ENCODE measurements around the gene PHF12.
A peak's percentile ranks its signal among the peaks of the same experiment; 100 is the strongest.

PHF12 gene

GRCh38 chr17:28950752-28951427 is 428 bp downstream of the PHF12 start:
- no peak for ATAC-seq
- no peak for TF ChIP-seq GLIS3 (CRISPR knock-in tag; IDR thresholded peaks at IDR 0.05)
- no peak for TF ChIP-seq ARNTL (CRISPR knock-in tag; IDR thresholded peaks at IDR 0.05; ENCODE audit: borderline replicate concordance, low read depth)
- no peak for TF ChIP-seq ZFP30 (CRISPR knock-in tag; IDR thresholded peaks at IDR 0.05)
- no peak for TF ChIP-seq PPARA (CRISPR knock-in tag; IDR thresholded peaks at IDR 0.05; ENCODE audit: borderline replicate concordance)
- no peak for TF ChIP-seq ESRRG (CRISPR knock-in tag; IDR thresholded peaks at IDR 0.05)
- TF ChIP-seq CSRNP3 (CRISPR knock-in tag; IDR thresholded peaks at IDR 0.05): no peak
- TF ChIP-seq RARB (CRISPR knock-in tag; IDR thresholded peaks at IDR 0.05): no peak
- TF ChIP-seq TSHZ2 (CRISPR knock-in tag; IDR thresholded peaks at IDR 0.05): no peak
- no peak for TF ChIP-seq ISL1 (CRISPR knock-in tag; IDR thresholded peaks at IDR 0.05)
- no peak for TF ChIP-seq ZNF565 (CRISPR knock-in tag; conservative IDR thresholded peaks at IDR 0.05; ENCODE audit: low read depth)
- TF ChIP-seq POU6F1 (CRISPR knock-in tag; IDR thresholded peaks at IDR 0.05; ENCODE audit: borderline replicate concordance, low read depth): no peak
- TF ChIP-seq BACH2 (CRISPR knock-in tag; IDR thresholded peaks at IDR 0.05; ENCODE audit: borderline replicate concordance): no peak
- TF ChIP-seq ZFP3 (CRISPR knock-in tag; IDR thresholded peaks at IDR 0.05): no peak
- no peak for TF ChIP-seq ZNF70 (CRISPR knock-in tag; IDR thresholded peaks at IDR 0.05)

GRCh38 chr17:28950017-28950751 is 1.1 kb downstream of the PHF12 start:
- peak; percentile 0; the same call in 2 of the 3 replicates for ATAC-seq
- no peak for TF ChIP-seq GLIS3 (CRISPR knock-in tag; IDR thresholded peaks at IDR 0.05)
- no peak for TF ChIP-seq ZC3H10 (CRISPR knock-in tag; IDR thresholded peaks at IDR 0.05)
- no peak for TF ChIP-seq ESRRG (CRISPR knock-in tag; IDR thresholded peaks at IDR 0.05)
- TF ChIP-seq ISL1 (CRISPR knock-in tag; IDR thresholded peaks at IDR 0.05): no peak
- TF ChIP-seq SNAI2 (CRISPR knock-in tag; IDR thresholded peaks at IDR 0.05): no peak
- no peak for TF ChIP-seq OSR1 (CRISPR knock-in tag; IDR thresholded peaks at IDR 0.05)
- no peak for TF ChIP-seq BACH2 (CRISPR knock-in tag; IDR thresholded peaks at IDR 0.05; ENCODE audit: borderline replicate concordance)
- no peak for TF ChIP-seq POU6F1 (CRISPR knock-in tag; IDR thresholded peaks at IDR 0.05; ENCODE audit: borderline replicate concordance, low read depth)
- TF ChIP-seq PPARA (CRISPR knock-in tag; IDR thresholded peaks at IDR 0.05; ENCODE audit: borderline replicate concordance): no peak
- TF ChIP-seq RARB (CRISPR knock-in tag; IDR thresholded peaks at IDR 0.05): no peak
- TF ChIP-seq CSRNP3 (CRISPR knock-in tag; IDR thresholded peaks at IDR 0.05): no peak
- no peak for TF ChIP-seq CREB5 (CRISPR knock-in tag; IDR thresholded peaks at IDR 0.05; ENCODE audit: low read depth)
- no peak for TF ChIP-seq ZNF565 (CRISPR knock-in tag; conservative IDR thresholded peaks at IDR 0.05; ENCODE audit: low read depth)
- TF ChIP-seq ZFP30 (CRISPR knock-in tag; IDR thresholded peaks at IDR 0.05): no peak
- no peak for TF ChIP-seq CSDC2 (CRISPR knock-in tag; IDR thresholded peaks at IDR 0.05)
- no peak for TF ChIP-seq ZFP3 (CRISPR knock-in tag; IDR thresholded peaks at IDR 0.05)
- TF ChIP-seq PATZ1 (CRISPR knock-in tag; IDR thresholded peaks at IDR 0.05; ENCODE audit: borderline replicate concordance): no peak
- TF ChIP-seq ZNF8 (CRISPR knock-in tag; IDR thresholded peaks at IDR 0.05): no peak
